Mesothelial cell of epicardium (in vitro differentiated cells): ENCODE results near the gene SLC45A1. TPM values are rescaled to one million over a fixed set of nuclear protein-coding genes. Genes with fewer than 3 reads are reported as not detected.
A peak's percentile ranks its signal among the peaks of the same experiment; 100 is the strongest.
"Not testable (repeated sequence)": the region's sequence is repeated elsewhere in the genome, so short reads cannot be mapped to it uniquely, and the experiment has no call there.

Experiments used
- DNase-seq, 2 experiments: peaks; one replicate each; pipeline ENCODE4 v3.0.0; 2021; ENCODE audit warnings: low spot score in 2 of 2; ENCODE audit not compliant: unreplicated experiment in 2 of 2
- H3K27ac Mint-ChIP-seq: 2 replicates; pipeline ENCODE4 v1.8.0; 2021; ENCODE audit warnings: mixed read lengths
- H3K27me3 Mint-ChIP-seq: 2 replicates; pipeline ENCODE4 v1.8.0; 2021; ENCODE audit warnings: low read depth, mixed read lengths
- H3K36me3 Mint-ChIP-seq: 2 replicates; pipeline ENCODE4 v1.8.0; 2021; ENCODE audit warnings: mixed read lengths
- H3K4me1 Mint-ChIP-seq: 2 replicates; pipeline ENCODE4 v1.8.0; 2021; ENCODE audit warnings: mixed read lengths
- H3K4me3 Mint-ChIP-seq: 2 replicates; pipeline ENCODE4 v1.8.0; 2021; ENCODE audit warnings: mild to moderate bottlenecking, moderate library complexity, mixed read lengths
- H3K9me3 Mint-ChIP-seq: 2 replicates; pipeline ENCODE4 v1.8.0; 2021; ENCODE audit warnings: mixed read lengths
- total RNA-seq: library from RNA; stranded (reverse); gene quantifications from 3 replicates; pipeline ENCODE4 v1.2.1, GENCODE V29; 2021
- TF ChIP-seq, protein P1 (sequence below): fragments of 200-600 bp; sonication (generic); IDR thresholded peaks from one replicate; pipeline ENCODE4 v1.5.0; 2021; ENCODE audit warnings: antibody characterized with exemption; ENCODE audit not compliant: unreplicated experiment

The SLC45A1 gene
- 4.1 to 4.9 TPM (median 4.9 TPM) in 3 replicates for total RNA-seq

DNA sequence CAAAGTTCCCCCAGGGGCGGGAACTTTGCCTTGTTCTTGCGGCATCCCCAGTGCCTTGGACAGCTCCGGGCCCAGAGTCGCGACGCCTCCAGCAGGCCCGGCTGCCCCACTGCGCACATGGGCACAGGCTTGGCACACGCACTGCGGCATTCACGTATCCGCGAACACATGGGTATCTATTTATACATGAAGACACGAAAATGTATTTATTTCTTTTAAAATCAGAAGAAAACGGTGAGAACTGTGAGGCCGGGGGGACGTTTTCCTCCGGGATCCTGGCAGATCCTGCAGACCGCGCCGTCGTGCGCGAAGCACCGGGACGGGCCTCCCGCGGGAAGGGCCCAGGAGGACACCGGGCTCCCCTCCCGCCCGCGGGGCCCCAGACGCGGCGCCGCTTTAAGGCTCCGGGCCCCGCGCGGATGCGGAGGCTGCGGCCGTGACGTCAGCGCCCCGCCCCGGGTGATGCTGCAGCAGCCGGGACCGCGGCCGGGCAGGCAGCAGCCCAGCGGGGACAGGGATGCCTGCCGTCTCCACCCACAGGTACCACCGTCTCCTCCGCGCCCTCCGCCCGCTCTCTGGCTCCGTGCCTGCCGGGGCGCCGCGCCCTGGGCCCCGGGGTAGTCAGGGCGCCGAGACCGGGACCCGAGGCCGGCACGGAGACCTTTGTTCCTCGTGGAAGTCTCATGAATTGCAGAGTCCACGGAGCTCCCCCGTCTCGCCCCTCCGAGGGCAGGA lies at the start of gene SLC45A1:
TSS of gene SLC45A1 (plus strand) at position 468 of the 735 bp plus-strand sequence. CDS start 6,216 bp downstream, outside the sequence.
- peak within 1 kb of the TSS; percentile 70 for H3K4me3 Mint-ChIP-seq
- H3K9me3 Mint-ChIP-seq: peaks cover 4% of the 10 kb centered on the region
- peaks cover 2% of the 10 kb centered on the region for H3K27me3 Mint-ChIP-seq
- no peaks in the 10 kb centered on the region for H3K36me3 Mint-ChIP-seq
- peak within 1 kb of the TSS; percentile 79 for H3K27ac Mint-ChIP-seq
- DNase-seq: peak; percentile 64 to 81
- TF ChIP-seq, protein P1, sequence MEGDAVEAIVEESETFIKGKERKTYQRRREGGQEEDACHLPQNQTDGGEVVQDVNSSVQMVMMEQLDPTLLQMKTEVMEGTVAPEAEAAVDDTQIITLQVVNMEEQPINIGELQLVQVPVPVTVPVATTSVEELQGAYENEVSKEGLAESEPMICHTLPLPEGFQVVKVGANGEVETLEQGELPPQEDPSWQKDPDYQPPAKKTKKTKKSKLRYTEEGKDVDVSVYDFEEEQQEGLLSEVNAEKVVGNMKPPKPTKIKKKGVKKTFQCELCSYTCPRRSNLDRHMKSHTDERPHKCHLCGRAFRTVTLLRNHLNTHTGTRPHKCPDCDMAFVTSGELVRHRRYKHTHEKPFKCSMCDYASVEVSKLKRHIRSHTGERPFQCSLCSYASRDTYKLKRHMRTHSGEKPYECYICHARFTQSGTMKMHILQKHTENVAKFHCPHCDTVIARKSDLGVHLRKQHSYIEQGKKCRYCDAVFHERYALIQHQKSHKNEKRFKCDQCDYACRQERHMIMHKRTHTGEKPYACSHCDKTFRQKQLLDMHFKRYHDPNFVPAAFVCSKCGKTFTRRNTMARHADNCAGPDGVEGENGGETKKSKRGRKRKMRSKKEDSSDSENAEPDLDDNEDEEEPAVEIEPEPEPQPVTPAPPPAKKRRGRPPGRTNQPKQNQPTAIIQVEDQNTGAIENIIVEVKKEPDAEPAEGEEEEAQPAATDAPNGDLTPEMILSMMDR: no peak
- peaks cover 39% of the 10 kb centered on the region for H3K4me1 Mint-ChIP-seq

DNA sequence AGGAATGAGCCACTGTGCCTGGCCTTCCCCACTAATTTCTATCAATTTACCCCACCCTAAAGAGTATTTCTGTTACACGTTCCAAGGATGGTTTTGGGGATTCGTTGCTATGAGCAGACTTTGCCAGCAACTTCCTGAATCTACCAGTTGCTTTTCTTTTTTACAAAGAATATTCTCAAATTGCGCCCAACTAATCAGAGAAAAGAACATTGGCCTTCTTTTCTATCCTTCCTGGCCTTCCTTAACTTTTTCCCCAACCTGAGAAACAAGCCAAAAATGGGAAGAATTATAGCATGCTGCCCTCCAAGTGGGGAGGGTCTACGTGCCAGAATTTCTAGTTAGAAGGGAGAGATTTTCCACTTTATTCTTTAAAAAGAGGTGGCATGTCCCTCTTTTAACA lies 44.9 kb upstream of the SLC45A1 start:
- DNase-seq: no peak
- H3K9me3 Mint-ChIP-seq: peaks cover 3% of the 10 kb centered on the region
- H3K4me1 Mint-ChIP-seq: peaks cover 23% of the 10 kb centered on the region
- H3K27me3 Mint-ChIP-seq: no peaks in the 10 kb centered on the region
- H3K4me3 Mint-ChIP-seq: no peak overlapping the region
- peaks cover 2% of the 10 kb centered on the region for H3K36me3 Mint-ChIP-seq
- no peak overlapping the region for H3K27ac Mint-ChIP-seq
- TF ChIP-seq, protein P1: no peak

DNA sequence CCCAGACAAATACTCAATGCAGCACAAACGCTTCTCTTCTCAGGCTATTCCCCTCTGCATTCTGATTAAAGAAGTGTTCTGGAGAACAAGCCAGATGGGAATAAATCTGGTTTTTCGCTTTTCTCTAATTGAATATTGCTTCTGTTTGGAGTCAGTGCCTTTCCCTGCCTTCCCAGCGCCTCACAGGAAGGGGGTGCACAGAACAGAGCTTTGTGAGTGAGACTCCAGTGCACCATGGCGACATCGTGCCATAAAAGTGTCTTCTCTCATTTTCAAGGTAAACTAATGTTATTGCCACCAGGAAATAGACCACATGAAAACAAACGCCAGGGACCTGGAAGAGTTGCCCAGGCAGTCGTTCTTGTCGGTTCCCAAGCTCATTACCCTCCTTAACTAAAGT lies 43.6 kb upstream of the SLC45A1 start:
- peaks cover 3% of the 10 kb centered on the region for H3K9me3 Mint-ChIP-seq
- peak overlapping the region; percentile 84 for H3K27ac Mint-ChIP-seq
- H3K36me3 Mint-ChIP-seq: peaks cover 2% of the 10 kb centered on the region
- H3K4me3 Mint-ChIP-seq: no peak overlapping the region
- H3K27me3 Mint-ChIP-seq: no peaks in the 10 kb centered on the region
- no peak for DNase-seq
- TF ChIP-seq, protein P1: no peak
- H3K4me1 Mint-ChIP-seq: peaks cover 20% of the 10 kb centered on the region

DNA sequence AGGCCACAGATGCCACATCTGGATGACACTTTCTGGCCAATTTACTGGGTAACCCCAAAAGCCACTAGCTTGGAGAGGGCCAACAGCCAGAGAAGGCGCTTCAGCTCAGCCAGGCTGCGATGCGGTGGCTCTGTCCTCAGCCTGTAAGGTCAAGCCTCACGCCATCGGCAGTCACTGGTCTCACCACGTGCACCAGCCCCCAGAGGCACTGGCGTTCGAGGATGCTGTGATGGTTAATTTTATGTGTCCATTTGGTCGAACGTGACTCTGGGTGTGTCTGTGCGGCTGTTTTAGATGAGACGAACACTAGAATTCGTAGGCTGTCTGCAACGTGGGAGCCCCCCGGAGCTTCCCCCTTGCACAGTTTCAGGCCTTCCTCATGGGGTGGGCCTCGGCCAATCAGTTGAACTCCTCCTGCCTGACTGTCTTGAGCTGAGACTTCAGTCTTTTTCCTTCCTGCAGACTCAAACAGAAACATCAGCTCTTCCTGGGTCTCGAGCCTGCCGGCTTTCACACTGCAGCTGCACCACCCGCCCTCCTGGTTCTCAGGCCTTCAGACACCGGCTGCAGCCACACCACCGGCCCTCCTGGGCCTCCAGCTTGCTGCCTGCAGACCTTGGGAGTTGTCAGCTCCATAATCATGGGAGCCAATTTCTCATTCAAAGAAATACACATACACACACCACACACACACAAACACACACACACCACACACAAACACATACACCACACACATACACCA lies 41.6 kb upstream of the SLC45A1 start:
- Mint-ChIP-seq H3K4me1 (peaks cover 6% of the 10 kb centered on the region), H3K4me3 (no peak overlapping the region), H3K27ac (no peak overlapping the region), H3K36me3 (peaks cover 2% of the 10 kb centered on the region), H3K9me3 (peaks cover 8% of the 10 kb centered on the region), H3K27me3 (no peaks in the 10 kb centered on the region)
- TF ChIP-seq, protein P1: no peak
- no peak for DNase-seq

DNA sequence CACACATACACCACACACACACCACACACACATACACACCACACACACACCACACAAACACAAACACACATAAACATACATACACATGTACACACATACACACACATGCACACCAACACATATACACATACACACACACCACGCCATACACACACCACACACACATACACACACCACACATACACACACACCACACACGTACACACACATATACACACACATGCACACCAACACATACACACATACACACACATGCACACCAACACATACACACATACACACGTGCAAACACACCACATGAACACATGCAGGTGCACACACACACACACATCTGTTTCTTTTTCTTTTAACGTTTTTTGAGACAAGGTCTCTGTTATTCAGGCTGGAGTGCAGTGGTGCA lies 41.0 kb upstream of the SLC45A1 start:
- H3K4me1 Mint-ChIP-seq: peaks cover 10% of the 10 kb centered on the region
- H3K27ac Mint-ChIP-seq: no peak overlapping the region
- H3K4me3 Mint-ChIP-seq: no peak overlapping the region
- TF ChIP-seq, protein P1: no peak
- no peaks in the 10 kb centered on the region for H3K27me3 Mint-ChIP-seq
- H3K9me3 Mint-ChIP-seq: peaks cover 8% of the 10 kb centered on the region
- peaks cover 2% of the 10 kb centered on the region for H3K36me3 Mint-ChIP-seq
- DNase-seq: no peak

DNA sequence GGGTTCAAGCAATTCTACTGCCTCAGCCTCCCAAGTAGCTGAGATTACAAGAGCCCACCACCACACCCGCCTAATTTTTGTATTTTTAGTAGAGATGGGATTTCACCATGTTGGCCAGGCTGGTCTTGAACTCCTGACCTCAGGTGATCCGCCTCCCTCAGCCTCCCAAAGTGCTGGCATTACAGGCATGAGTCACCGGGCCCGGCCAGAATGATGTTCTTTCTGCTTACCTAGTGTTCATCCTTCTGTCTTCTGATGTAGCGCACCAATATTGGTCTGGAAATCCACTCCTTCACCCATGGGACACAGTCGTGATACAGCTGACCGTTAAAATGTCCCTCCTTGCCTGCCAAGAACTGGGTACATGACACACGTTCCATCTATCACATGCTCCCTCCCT lies 39.2 kb upstream of the SLC45A1 start:
- not testable (repeated sequence) for H3K9me3 Mint-ChIP-seq, H3K27me3 Mint-ChIP-seq, DNase-seq, H3K27ac Mint-ChIP-seq, H3K4me3 Mint-ChIP-seq, H3K36me3 Mint-ChIP-seq
- peaks cover 19% of the 10 kb centered on the region for H3K4me1 Mint-ChIP-seq
